Measurements from ENCODE around the gene LAD1.
A peak's percentile ranks its signal among the peaks of the same experiment; 100 is the strongest.

LAD1 gene

DNA sequence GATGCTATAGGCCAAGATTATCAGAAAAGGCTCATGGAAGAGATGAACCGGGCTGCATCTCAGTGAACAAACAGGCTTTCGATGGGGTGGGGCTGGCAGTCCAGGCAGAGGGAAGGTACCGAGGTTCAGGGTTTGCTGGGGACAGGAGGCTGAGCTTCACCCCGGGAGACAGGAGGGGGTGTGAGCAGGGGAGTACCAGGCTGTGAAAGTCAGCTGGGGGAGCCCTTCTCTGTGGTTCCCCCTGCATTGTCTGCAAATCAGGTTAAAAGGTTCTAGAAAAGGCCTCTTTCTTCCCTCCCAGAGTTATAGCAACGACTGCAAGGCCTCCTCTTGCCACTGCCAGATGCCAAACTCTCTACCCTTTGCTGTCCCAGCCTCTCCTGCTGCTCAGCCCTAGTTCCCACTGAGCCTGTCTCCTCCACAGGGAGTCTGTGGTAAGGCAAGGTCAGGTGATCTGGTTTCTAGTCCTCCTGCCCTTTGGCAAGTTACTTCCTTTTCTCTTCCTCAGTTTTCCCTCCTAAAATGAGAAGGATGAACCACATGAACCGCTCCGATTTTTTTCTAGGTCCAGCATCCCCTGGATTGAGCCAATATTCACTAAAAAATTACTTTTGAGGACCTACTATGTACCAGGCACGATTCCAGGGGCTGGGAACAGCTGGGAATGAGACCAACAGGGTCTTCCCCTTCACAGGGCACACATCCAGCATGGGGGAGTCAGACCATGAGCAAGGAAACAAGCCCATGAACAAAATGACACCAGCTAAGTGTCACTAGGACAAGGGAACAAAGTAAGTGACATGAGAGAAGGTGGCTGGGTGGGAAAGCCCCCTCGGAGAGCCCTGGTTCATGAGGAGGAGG is 7.2 kb downstream of the LAD1 start:
- TF ChIP-seq GATA2 (IDR thresholded peaks at IDR 0.05; ENCODE audit: low read depth, low read length) (no peak), GATA3 (IDR thresholded peaks at IDR 0.05; ENCODE audit: low read depth, low read length) (no peak)

DNA sequence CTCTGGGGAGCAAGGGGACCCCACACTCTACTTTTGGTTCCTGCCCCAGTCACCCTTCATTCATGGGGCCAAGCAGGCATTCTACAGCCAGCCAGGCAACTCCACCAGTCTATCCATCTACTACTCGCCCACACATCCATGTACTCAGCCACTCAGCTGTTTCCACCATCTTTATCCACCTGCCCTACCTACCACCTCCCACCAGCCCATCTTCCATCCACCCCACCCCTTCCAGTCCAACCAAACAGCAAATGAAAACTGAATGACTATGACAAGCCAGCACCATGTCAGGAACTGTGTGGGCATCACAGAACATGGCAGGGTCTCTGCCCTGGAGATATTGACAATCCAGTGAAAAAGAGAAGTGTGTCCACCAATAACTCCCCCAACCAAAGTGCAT is 7.9 kb downstream of the LAD1 start:
- TF ChIP-seq GATA2 (IDR thresholded peaks at IDR 0.05; ENCODE audit: low read depth, low read length) (no peak), GATA3 (IDR thresholded peaks at IDR 0.05; ENCODE audit: low read depth, low read length) (no peak)

DNA sequence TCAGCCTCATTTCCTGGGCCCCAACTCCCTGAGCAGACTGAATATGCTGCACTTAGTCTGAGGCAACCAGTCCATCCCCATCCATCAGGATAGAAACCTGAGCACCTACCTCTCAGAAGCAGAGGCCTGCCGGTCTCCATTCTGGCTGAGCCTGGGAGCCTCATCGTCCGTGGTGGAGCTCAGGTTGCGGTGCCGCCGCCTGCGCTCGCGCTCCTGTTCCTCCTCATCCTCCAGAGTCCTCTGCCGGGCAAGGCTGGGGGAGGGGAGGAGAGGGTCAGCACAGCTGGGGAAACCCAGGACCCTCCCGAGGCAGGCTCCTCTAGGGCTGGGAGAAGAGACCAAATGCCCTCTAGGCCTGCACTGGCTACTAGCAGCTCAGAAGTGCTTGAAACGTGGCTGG is 10.1 kb downstream of the LAD1 start:
- no peak for TF ChIP-seq GATA2 (IDR thresholded peaks at IDR 0.05; ENCODE audit: low read depth, low read length)
- no peak for TF ChIP-seq GATA3 (IDR thresholded peaks at IDR 0.05; ENCODE audit: low read depth, low read length)

DNA sequence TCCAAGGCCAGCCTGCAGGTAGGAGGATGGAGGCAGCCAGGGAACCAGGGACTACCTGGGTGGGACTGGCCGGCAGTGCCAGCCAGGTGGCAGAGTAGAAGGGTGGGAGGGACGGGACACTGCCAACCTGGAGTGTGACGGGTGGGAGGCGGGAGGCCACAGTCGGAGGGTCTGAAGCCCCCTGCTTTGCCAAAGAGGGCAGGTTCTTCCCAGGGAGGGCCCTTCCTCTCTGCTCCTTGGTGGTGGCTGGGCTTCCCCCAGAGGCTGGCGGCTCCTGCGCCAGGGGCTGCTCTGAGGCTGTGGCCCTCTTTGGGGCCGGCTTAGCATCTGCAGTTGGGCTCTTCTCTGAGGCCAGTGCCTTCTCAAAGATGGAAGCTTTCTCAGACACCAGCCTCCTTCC is 12.9 kb downstream of the LAD1 start:
- TF ChIP-seq GATA3 (IDR thresholded peaks at IDR 0.05; ENCODE audit: low read depth, low read length) (no peak), GATA2 (IDR thresholded peaks at IDR 0.05; ENCODE audit: low read depth, low read length) (no peak)

DNA sequence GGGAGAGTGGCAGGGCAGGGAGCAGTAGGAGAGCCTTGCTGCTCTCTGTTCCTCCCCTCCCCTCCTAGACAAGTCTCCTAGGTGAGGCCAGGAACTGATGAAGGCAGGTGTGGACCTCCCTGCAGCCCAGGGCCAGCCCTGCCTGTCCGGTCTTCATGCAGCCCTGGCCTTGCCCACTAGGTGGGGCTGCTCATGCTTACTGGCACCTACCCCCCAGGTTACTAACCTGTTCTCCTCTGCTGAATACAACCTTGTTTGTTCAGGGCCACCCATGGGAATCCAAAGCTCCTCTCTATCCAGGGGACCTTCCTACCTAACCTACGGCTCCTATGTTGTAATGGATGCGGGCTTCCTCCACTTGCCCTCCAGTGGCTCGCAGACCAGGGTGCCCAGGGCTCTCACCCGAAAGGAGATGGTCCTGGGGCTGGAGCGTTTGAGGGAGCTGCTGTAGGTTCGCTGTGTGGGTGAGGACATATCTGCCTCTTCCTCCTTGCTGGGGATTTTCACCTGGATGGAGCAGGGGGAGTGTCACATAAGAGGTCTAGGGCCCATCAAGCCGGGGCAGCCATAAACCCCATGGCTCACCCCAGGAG is 13.7 kb downstream of the LAD1 start:
- TF ChIP-seq GATA2 (IDR thresholded peaks at IDR 0.05; ENCODE audit: low read depth, low read length) (no peak), GATA3 (IDR thresholded peaks at IDR 0.05; ENCODE audit: low read depth, low read length) (no peak)

DNA sequence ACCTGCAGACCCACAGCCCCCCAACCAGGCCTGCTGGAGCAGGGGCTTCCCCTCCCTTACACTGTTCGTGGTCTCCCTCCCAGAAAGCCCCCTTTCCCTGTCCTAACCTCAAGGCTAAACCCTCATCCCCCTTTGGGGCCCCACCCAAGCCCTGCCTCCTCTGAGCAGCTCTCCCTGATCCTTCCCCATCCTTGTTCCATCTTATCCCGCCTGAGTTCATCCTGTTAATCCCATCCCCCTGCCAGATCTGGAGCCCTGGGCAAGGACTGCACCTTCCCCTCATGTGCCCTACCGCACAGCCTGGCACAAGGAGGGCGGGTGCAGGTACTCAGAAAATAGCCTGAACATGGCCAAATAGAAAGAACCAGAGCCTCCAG is 14.7 kb downstream of the LAD1 start:
- no peak for TF ChIP-seq GATA3 (IDR thresholded peaks at IDR 0.05; ENCODE audit: low read depth, low read length)
- TF ChIP-seq GATA2 (IDR thresholded peaks at IDR 0.05; ENCODE audit: low read depth, low read length): no peak

DNA sequence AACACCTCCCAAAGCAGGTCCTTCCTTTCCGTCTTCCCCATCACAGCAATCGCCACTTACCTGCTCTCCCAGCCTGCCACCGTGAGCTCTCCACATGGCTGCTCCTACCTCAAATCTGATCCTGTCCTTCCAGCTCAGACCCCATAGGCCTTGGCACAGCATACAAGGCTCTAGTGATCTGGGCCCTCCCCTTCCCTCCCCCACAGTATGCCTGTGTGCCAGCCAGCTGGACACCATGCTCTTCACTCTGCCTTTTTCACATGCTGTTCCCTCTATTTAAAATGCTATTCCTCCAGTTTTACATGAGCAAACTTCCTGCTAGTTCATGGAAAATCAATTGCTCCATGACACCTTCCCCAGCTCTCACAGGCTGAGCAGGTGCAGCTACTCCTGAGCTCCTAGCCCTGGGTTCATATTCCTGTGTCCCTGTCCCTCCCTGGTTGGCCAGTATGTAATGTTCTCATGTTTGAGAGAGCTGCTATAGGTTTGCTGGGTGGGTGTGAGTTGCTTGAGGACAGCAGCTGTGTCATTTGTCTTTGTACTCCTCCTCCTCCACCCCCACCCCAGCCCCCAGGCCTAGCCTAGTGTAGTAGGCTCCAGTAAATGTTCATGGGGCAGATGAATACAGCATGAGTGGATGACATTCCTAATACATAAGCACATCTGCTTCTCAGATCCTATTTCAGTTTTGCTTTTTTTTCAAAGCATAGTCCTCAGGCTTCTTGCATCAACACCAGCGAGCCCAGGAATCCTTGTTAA is 15.3 kb downstream of the LAD1 start:
- TF ChIP-seq GATA2 (IDR thresholded peaks at IDR 0.05; ENCODE audit: low read depth, low read length) (no peak), GATA3 (IDR thresholded peaks at IDR 0.05; ENCODE audit: low read depth, low read length) (no peak)

DNA sequence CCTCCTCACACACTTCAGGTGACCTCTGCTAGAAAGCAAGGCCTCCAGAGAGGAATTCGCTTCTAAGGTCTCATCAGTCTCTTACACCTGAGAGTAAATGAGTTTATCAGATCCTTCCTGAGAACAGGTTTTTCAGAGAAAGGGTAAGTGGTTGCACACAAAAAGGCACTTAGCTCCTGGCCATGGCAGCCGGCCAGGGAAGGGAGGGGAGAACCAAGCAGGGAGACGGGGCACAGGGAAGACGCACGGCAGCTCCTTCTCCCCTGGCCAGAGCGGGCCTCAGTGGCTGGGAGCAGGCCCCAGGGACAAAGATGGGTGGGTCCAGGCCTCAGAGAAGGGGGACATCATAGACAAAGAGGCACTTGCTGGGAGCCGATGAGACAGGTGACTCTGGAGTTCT is 18.0 kb downstream of the LAD1 start:
- TF ChIP-seq GATA3 (IDR thresholded peaks at IDR 0.05; ENCODE audit: low read depth, low read length) (no peak), GATA2 (IDR thresholded peaks at IDR 0.05; ENCODE audit: low read depth, low read length) (no peak)

DNA sequence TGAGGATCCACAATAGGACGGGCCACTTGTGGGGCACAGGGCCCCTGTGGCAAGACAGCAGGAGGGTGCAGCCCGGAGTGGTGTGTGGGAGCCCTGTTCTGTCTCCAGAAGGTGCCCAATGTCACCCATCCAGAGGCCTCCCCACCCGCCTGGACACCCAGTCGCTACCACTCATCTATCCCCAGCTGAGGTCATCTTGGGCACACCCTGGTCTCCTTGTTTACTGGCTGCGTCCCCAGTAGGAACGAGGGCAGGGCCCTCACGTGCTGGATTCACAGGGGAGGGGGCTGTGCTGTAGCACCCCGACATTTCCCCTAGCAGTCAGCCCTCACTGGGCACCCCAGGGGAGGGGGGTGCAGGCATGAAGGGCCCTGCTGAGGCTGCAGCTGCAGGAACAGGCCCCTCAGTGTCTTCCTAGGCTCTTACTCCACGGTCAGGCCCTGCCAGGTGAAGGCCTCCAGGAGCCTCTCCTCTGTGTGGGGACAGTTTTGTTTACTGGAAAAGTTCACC is 19.3 kb downstream of the LAD1 start:
- TF ChIP-seq GATA2 (IDR thresholded peaks at IDR 0.05; ENCODE audit: low read depth, low read length) (no peak), GATA3 (IDR thresholded peaks at IDR 0.05; ENCODE audit: low read depth, low read length) (no peak)

DNA sequence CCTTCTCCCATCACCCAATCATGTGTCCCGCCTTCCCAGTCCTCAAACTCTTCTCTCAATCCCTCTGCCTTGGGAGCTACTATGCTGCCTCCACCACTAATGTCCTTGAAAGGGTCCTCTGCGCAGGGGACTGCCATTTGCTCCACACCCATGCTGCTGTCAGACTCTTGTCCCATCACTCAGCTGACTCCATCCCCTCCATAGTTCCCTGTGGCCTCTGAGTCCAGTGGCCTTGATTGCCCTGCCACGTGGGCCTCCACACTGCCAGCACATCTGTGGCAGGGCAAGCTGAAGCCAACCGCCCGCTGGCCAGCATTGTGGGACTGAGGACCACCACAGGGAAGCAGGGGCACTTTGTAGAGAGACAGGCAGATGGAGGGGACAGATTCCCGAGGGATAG is 20.3 kb downstream of the LAD1 start:
- no peak for TF ChIP-seq GATA3 (IDR thresholded peaks at IDR 0.05; ENCODE audit: low read depth, low read length)
- TF ChIP-seq GATA2 (IDR thresholded peaks at IDR 0.05; ENCODE audit: low read depth, low read length): no peak

DNA sequence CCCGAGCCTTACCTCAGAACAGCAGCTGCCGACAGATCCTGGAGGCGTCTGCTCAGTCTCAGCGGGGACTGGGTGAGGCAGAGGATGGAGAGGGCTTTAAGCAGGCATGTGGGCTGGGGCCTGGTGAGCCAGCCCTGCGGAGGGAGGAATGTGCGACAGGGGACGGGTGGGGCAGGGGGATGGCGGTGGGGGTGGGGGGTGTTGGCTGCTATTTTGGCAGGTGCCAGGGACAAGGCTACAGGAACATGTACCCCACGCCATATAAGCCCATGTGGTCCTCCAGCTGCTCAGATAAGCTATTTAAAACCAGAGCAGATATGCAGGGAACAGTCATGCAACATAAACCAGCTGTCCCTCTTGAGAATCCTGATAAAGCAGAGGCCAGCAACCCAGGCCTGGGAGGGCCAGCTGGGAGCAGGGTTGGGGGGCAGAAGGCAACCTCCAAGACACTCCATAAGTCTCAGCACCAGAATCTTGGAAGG is 21.5 kb downstream of the LAD1 start, which contains the start of gene TNNT2:
TSS of gene TNNT2 (minus strand) at position 70 of the 482 bp plus-strand sequence. CDS start 4,426 bp downstream, outside the sequence.
- TF ChIP-seq GATA2 (IDR thresholded peaks at IDR 0.05; ENCODE audit: low read depth, low read length) (peak; percentile 90), GATA3 (IDR thresholded peaks at IDR 0.05; ENCODE audit: low read depth, low read length) (no peak)

DNA sequence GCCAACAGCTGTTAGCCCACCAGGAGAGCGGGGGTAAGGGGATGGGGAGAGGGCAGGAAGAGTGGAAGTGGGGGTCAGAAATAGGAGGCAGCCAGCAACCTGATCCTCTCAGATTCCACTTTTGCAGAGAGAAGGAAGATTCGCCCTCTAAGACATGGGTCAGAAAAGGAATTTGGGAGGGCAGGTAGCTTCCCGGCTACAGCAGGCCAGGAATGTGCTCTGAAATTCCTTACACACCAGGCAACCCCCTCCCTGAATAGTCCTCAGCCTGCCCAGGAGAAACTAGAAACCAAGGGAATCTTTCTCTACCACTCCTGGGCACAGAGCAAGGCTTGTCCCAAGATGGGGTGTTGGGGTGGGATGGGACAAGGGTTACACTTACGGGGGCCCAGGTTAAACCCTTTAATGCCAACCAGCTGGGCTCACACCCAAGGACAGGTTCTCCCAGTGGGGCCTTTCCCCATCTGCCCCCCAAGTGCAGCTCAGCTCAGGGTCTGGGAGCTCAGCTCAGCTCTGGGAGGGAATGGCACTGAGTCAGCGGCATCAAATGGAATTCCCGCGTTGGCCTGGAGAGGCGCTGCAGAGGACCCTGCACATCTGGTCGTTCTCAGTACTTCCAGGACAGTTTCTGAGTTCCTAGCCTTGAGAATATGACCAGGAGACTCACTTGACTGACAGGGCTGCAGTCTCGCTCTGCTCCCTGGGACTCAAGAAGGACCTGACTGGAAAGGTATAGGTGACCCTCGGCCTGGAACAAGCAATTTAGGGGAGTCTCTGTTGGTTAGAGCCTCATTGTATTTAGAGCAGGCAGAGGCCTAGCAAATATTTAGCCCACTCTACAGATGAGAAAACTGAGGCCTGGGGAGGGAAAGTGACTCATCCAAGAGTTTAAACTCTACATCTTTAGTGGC is 22.4 kb downstream of the LAD1 start:
- TF ChIP-seq GATA3 (IDR thresholded peaks at IDR 0.05; ENCODE audit: low read depth, low read length) (no peak), GATA2 (IDR thresholded peaks at IDR 0.05; ENCODE audit: low read depth, low read length) (no peak)

DNA sequence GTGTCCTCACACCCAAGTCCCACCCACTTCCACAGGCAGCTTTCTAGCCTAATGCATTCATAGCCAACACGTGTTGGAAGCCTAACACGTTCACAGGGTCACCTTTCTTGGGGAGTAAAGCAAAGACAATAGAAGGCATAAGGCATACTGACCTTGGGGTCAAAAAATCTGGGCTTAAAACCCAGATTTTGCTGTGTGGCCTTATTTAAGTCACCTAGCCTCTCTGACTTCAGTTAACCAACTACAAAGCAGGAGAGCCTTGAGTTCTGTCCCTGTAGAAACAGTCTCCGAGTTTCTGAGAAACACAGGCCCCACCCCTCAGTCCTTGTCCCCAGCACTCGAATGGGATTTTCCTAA is 23.0 kb downstream of the LAD1 start:
- TF ChIP-seq GATA3 (IDR thresholded peaks at IDR 0.05; ENCODE audit: low read depth, low read length) (no peak), GATA2 (IDR thresholded peaks at IDR 0.05; ENCODE audit: low read depth, low read length) (no peak)

All from SH-SY5Y (cell line).